Omental fat pad (tissue), 4 donors: ENCODE data around the gene IPCEF1. TPM values are rescaled to one million over a fixed set of nuclear protein-coding genes. Genes with fewer than 3 reads are reported as not detected.
A peak's percentile ranks its signal among the peaks of the same experiment; 100 is the strongest.

Source experiments
- ATAC-seq: fragments of 150-250 bp; one replicate; pipeline ENCODE4 v1.9.1; 2016; ENCODE audit warnings: mild to moderate bottlenecking, moderate library complexity; ENCODE audit not compliant: low FRiP score
- DNase-seq: peaks from one replicate; pipeline ENCODE4 v3.0.0-alpha.2; 2019; ENCODE audit warnings: low spot score
- CTCF ChIP-seq, 3 donors: fragments of 450-650 bp; IDR thresholded peaks; one replicate each; pipeline ENCODE4 v1.5.1; 2016 to 2017; ENCODE audit warnings: antibody characterized with exemption in 3 of 3, mild to moderate bottlenecking in 3 of 3, moderate library complexity in 2 of 3
- total RNA-seq, 4 donors: library from RNA; depleted of rRNA; stranded (reverse); fragments of >200 nt; gene quantifications; one replicate each; pipeline ENCODE4 v1.1.0, GENCODE V29; 2016

The IPCEF1 gene
- total RNA-seq, result 1 to 10 TPM in 3 of 4 donors, under 1 TPM in 1; 0.84 to 9.2 (median 2.7) TPM

GRCh38 chr6:154356690-154357089 is at the start of gene IPCEF1:
TSS of gene IPCEF1 (minus strand) at chr6:154356803. CDS start at chr6:154265947, 90,856 bp downstream.
- TF ChIP-seq CTCF (IDR thresholded peaks at IDR 0.05), result no peak
- ATAC-seq, result peak; percentile 55
- DNase-seq, result no peak

- DNase-seq, result no peak
- ATAC-seq, result no peak
- no peak for TF ChIP-seq CTCF (IDR thresholded peaks at IDR 0.05)
Measured at GRCh38 chr6:154406301-154406700, 49.7 kb upstream of the IPCEF1 start.

GRCh38 chr6:154404791-154405400 is 48.3 kb upstream of the IPCEF1 start:
- peak; percentile 53 for ATAC-seq
- TF ChIP-seq CTCF (IDR thresholded peaks at IDR 0.05), result no peak
- DNase-seq, result no peak

GRCh38 chr6:154403788-154404187 is 47.2 kb upstream of the IPCEF1 start:
- peak; percentile 33 for ATAC-seq
- DNase-seq, result no peak
- TF ChIP-seq CTCF (IDR thresholded peaks at IDR 0.05), result no peak

- TF ChIP-seq CTCF (IDR thresholded peaks at IDR 0.05), result no peak
- ATAC-seq (no peak), DNase-seq (no peak)
Measured at GRCh38 chr6:154402081-154402780, 45.6 kb upstream of the IPCEF1 start.

- no peak for ATAC-seq
- no peak for DNase-seq
- TF ChIP-seq CTCF (IDR thresholded peaks at IDR 0.05), result no peak
Measured at GRCh38 chr6:154399097-154399496, 42.5 kb upstream of the IPCEF1 start.
